ENCODE measurements around the gene CADM2.

- no peak for TF ChIP-seq CTCF (IDR thresholded peaks at IDR 0.05)
- TF ChIP-seq EZH2 (IDR thresholded peaks at IDR 0.05), result no peak
- no peak for TF ChIP-seq EZH2phosphoT487 (IDR thresholded peaks at IDR 0.05)
Measured at GRCh38 chr3:85535517-85535916, 576.7 kb downstream of the CADM2 start.

Measured in neural progenitor cell (in vitro differentiated cells).